ENCODE data around the gene PDLIM1. TPM values are rescaled to one million over a fixed set of nuclear protein-coding genes. Genes with fewer than 3 reads are reported as not detected.

The PDLIM1 gene
- total and polyA plus RNA-seq, 2 of the 8 experiments (the other 6 are each of a cell fraction or from before 2014, with no cell fraction given): 169 to 245 TPM

DNA sequence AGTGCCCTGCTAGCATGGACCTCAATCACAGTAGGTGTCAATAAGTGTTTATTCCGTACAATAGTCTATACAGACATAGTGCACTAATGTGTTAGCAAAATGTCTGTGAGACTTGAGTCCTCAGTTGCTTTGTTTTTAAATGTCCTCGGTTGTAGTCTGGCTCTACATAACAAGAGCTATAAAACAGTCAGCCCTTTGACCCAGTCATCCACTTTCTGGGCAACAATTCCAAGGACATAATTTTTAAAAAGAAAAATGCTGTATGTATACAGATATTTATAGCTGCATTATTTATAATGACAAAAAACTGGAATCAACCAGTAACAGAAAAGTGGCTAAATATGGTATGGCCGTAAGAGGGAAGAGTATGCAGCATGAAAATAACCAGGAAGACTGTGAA, 2.8 kb upstream of the PDLIM1 start:
- WGBS, 2 experiments (ENCODE audit: extremely low coverage in 1 of 2, insufficient coverage in 1 of 2, insufficient read length in 1 of 2, insufficient replicate concordance in 2 of 2, low coverage in 1 of 2, low lambda C conversion rate in 2 of 2, missing lambda C conversion rate in 1 of 2): 84% methylated on average over 3 of the region's 3 CpGs; no CpG with 5 or more reads in 1 of the 2 experiments
- no peak overlapping the region for H2AFZ ChIP-seq (ENCODE audit: low read length)
- no peak for TF ChIP-seq ZNF274 (IDR thresholded peaks at IDR 0.05; ENCODE audit: borderline replicate concordance, extremely low read depth, low read length)
- no peak for TF ChIP-seq PHF8 (conservative IDR thresholded peaks at IDR 0.05; ENCODE audit: low read depth, low read length)
- no peak for TF ChIP-seq RBBP5 (IDR thresholded peaks at IDR 0.05; ENCODE audit: borderline replicate concordance, low read depth, low read length)
- TF ChIP-seq CBX5 (IDR thresholded peaks at IDR 0.05; ENCODE audit: low read depth, low read length): no peak
- TF ChIP-seq SP1 (IDR thresholded peaks at IDR 0.05; ENCODE audit: low read depth, low read length): no peak
- TF ChIP-seq, protein P1, sequence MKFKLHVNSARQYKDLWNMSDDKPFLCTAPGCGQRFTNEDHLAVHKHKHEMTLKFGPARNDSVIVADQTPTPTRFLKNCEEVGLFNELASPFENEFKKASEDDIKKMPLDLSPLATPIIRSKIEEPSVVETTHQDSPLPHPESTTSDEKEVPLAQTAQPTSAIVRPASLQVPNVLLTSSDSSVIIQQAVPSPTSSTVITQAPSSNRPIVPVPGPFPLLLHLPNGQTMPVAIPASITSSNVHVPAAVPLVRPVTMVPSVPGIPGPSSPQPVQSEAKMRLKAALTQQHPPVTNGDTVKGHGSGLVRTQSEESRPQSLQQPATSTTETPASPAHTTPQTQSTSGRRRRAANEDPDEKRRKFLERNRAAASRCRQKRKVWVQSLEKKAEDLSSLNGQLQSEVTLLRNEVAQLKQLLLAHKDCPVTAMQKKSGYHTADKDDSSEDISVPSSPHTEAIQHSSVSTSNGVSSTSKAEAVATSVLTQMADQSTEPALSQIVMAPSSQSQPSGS (IDR thresholded peaks at IDR 0.05; ENCODE audit: low read length): no peak
- TF ChIP-seq RNF2 (IDR thresholded peaks at IDR 0.05; ENCODE audit: borderline replicate concordance, low read depth, low read length, missing control alignments, poor library complexity, severe bottlenecking): no peak
- no peak for TF ChIP-seq YY1 (IDR thresholded peaks at IDR 0.05; ENCODE audit: low read depth, low read length)
- no peak for TF ChIP-seq POLR2A (IDR thresholded peaks at IDR 0.05; ENCODE audit: control extremely low read depth in 1 of 2, low read depth in 2 of 2, low read length in 2 of 2)
- TF ChIP-seq SAP30 (IDR thresholded peaks at IDR 0.05; ENCODE audit: insufficient read depth, insufficient replicate concordance, low read length): no peak
- no peak for TF ChIP-seq GTF2F1 (IDR thresholded peaks at IDR 0.05; ENCODE audit: borderline replicate concordance, low read depth, low read length)
- TF ChIP-seq SP4 (IDR thresholded peaks at IDR 0.05; ENCODE audit: low read length): no peak

More for the DNA sequence above, 2.8 kb upstream of the PDLIM1 start:
- H3K23ac ChIP-seq (ENCODE audit: insufficient read length): no peak overlapping the region
- no peak overlapping the region for H4K91ac ChIP-seq (replicated peaks; ENCODE audit: insufficient read length, low read length)
- no peak overlapping the region for H2BK20ac ChIP-seq (ENCODE audit: low read length)
- H3K56ac ChIP-seq (replicated peaks; ENCODE audit: insufficient read length, low read depth, low read length): no peak overlapping the region
- no peak overlapping the region for H3K4me2 ChIP-seq (ENCODE audit: insufficient read depth in 1 of 2, low read depth in 2 of 2, low read length in 2 of 2)
- no peak overlapping the region for H2BK12ac ChIP-seq (ENCODE audit: low read depth, low read length)
- H2BK15ac ChIP-seq (ENCODE audit: low read length): no peak overlapping the region
- peaks cover 4% of the 10 kb centered on the region; the same call in 1 of the 2 replicates for H3K79me1 ChIP-seq (ENCODE audit: low read depth, low read length)
- no peak overlapping the region for H3K27ac ChIP-seq (ENCODE audit: low read depth, low read length)
- H4K8ac ChIP-seq (ENCODE audit: extremely low read depth, insufficient read depth, low read length): no peak overlapping the region
- H3K9me3 ChIP-seq (ENCODE audit: insufficient read depth in 2 of 2, low read depth in 1 of 2, low read length in 1 of 2): no peaks in the 10 kb centered on the region
- H3K4ac ChIP-seq (replicated peaks; ENCODE audit: insufficient read length, low read depth, low read length): no peak overlapping the region
- H4K5ac ChIP-seq (ENCODE audit: insufficient read length, low read depth, low read length): no peak overlapping the region
- H2BK5ac ChIP-seq (ENCODE audit: low read depth, low read length): no peak overlapping the region
- H3K27me3 ChIP-seq (replicated peaks in 1 of 4; ENCODE audit: control insufficient read depth in 3 of 4, extremely low read depth in 1 of 4, insufficient read depth in 3 of 4, low read length in 3 of 4): peaks cover 2 to 30% (median 26%) of the 10 kb centered on the region in 4 experiments
- ChIA-PET POLR2A (ENCODE audit: partially characterized antibody) (interaction anchor here (1.2 to 2.5 kb wide), 3 partner anchors 11 to 64 kb away, joined by 3 to 8 read pairs (median 3); no protein-coding TSS in a partner anchor), CTCF (ENCODE audit: partially characterized antibody) (interaction anchor here (0.6 to 5.4 kb wide), 6 partner anchors 47 to 154 kb away, joined by 3 to 39 read pairs (median 3); no protein-coding TSS in a partner anchor)
- FAIRE-seq (no peak), DNase-seq (ENCODE audit: low read depth in 1 of 2, low spot score in 2 of 2) (no peak)
- peaks cover 11 to 15% of the 10 kb centered on the region in 2 experiments for H3K79me2 ChIP-seq (ENCODE audit: control insufficient read depth in 1 of 2, insufficient read depth in 2 of 2, low read length in 2 of 2)
- H3K36me3 ChIP-seq (ENCODE audit: control insufficient read depth in 2 of 4, insufficient read depth in 4 of 4, low read length in 3 of 4): no peaks in the 10 kb centered on the region
- H3K4me3 ChIP-seq (ENCODE audit: extremely low read depth in 1 of 4, insufficient read depth in 2 of 4, low read depth in 3 of 4, low read length in 4 of 4): no peak overlapping the region
- no peak overlapping the region for H3K14ac ChIP-seq (ENCODE audit: insufficient read length)
- peaks cover 4 to 12% (median 10%) of the 10 kb centered on the region in 4 experiments for H3K4me1 ChIP-seq (replicated peaks in 1 of 4; ENCODE audit: control insufficient read depth in 3 of 4, insufficient read depth in 4 of 4, low read length in 3 of 4)
- H3K18ac ChIP-seq (ENCODE audit: extremely low read depth, low read length): no peak overlapping the region
- H3K23me2 ChIP-seq (ENCODE audit: low read depth, low read length): peaks cover 3% of the 10 kb centered on the region; the same call in 1 of the 2 replicates
- no peak overlapping the region for H2AK5ac ChIP-seq (ENCODE audit: low read depth, low read length)
- H4K20me1 ChIP-seq (replicated peaks in 1 of 2; ENCODE audit: control insufficient read depth in 1 of 2, insufficient read depth in 2 of 2, low read length in 2 of 2): no peaks in the 10 kb centered on the region
- no peak overlapping the region for H2BK120ac ChIP-seq (replicated peaks; ENCODE audit: low read depth, low read length)
- H3K9ac ChIP-seq (replicated peaks in 1 of 4; ENCODE audit: extremely low read depth in 1 of 4, low read depth in 3 of 4, low read length in 3 of 4): no peak overlapping the region

Data from H1 (cell line).